RWPE2 (cell line): ENCODE results near the gene CNIH2.

ENCODE experiments used
- ATAC-seq: fragments of 200-7000 bp; cut with Tn5 transposase; 3 replicates; pipeline ENCODE4 v1.9.1; 2021; ENCODE audit warnings: low read depth
- DNase-seq: peaks from one replicate; pipeline ENCODE4 v3.0.0-alpha.2; 2020; ENCODE audit warnings: low spot score
- H3K27ac ChIP-seq: fragments of 450-650 bp; 2 replicates; pipeline ENCODE4 v1.5.1; 2017; ENCODE audit warnings: mild to moderate bottlenecking; ENCODE audit not compliant: poor library complexity, severe bottlenecking
- H3K27me3 ChIP-seq: fragments of 250-450 bp; sonication (Bioruptor Pico); 2 replicates; pipeline ENCODE4 v1.5.1; 2021; ENCODE audit warnings: mild to moderate bottlenecking, moderate library complexity; ENCODE audit not compliant: insufficient read depth, poor library complexity, severe bottlenecking
- H3K36me3 ChIP-seq: fragments of 250-450 bp; sonication (Bioruptor Pico); 2 replicates; pipeline ENCODE4 v1.5.1; 2020; ENCODE audit warnings: low read depth, mild to moderate bottlenecking, moderate library complexity
- H3K4me1 ChIP-seq: fragments of 250-450 bp; sonication (Bioruptor Pico); 2 replicates; pipeline ENCODE4 v1.5.1; 2021; ENCODE audit warnings: mild to moderate bottlenecking, moderate library complexity; ENCODE audit not compliant: insufficient read depth, poor library complexity, severe bottlenecking
- H3K4me3 ChIP-seq: fragments of 250-450 bp; sonication (Bioruptor Pico); 2 replicates; pipeline ENCODE4 v1.5.1; 2021; ENCODE audit warnings: mild to moderate bottlenecking, moderate library complexity; ENCODE audit not compliant: severe bottlenecking
- H3K9me3 ChIP-seq: fragments of 250-450 bp; sonication (Bioruptor Pico); 2 replicates; pipeline ENCODE4 v1.5.1; 2021; ENCODE audit warnings: mild to moderate bottlenecking, moderate library complexity; ENCODE audit not compliant: severe bottlenecking
- CTCF ChIP-seq: fragments of 450-650 bp; IDR thresholded peaks from one replicate; pipeline ENCODE4 v1.5.1; 2017; ENCODE audit warnings: mild to moderate bottlenecking, moderate library complexity; ENCODE audit not compliant: poor library complexity, severe bottlenecking

CNIH2 gene

GRCh38 chr11:66258473-66258893, 19.5 kb upstream of the CNIH2 start:
- Histone ChIP-seq H3K4me1 (no peaks in the 10 kb centered on the region), H3K9me3 (no peaks in the 10 kb centered on the region), H3K27me3 (no peaks in the 10 kb centered on the region), H3K4me3 (peak overlapping the region; percentile 74), H3K27ac (peak overlapping the region; percentile 72), H3K36me3 (peaks cover 21% of the 10 kb centered on the region)
- TF ChIP-seq CTCF, result peak; percentile 78
- ATAC-seq (peak; percentile 1; the same call in 2 of the 3 replicates), DNase-seq (peak; percentile 55)

- DNase-seq (no peak), ATAC-seq (no peak)
- Histone ChIP-seq H3K27me3 (no peaks in the 10 kb centered on the region), H3K9me3 (no peaks in the 10 kb centered on the region), H3K4me3 (no peak overlapping the region), H3K4me1 (no peaks in the 10 kb centered on the region), H3K36me3 (peaks cover 21% of the 10 kb centered on the region), H3K27ac (no peak overlapping the region)
- TF ChIP-seq CTCF, result no peak
Observed at GRCh38 chr11:66259225-66259624, 18.8 kb upstream of the CNIH2 start.

GRCh38 chr11:66259956-66260355, 18.0 kb upstream of the CNIH2 start:
- no peak for TF ChIP-seq CTCF
- peaks cover 28% of the 10 kb centered on the region for H3K36me3 ChIP-seq
- ATAC-seq, result no peak

GRCh38 chr11:66261578-66261977, 16.4 kb upstream of the CNIH2 start:
- peaks cover 32% of the 10 kb centered on the region for H3K36me3 ChIP-seq
- no peak overlapping the region for H3K27ac ChIP-seq
- no peak for TF ChIP-seq CTCF
- DNase-seq, result peak; percentile 62
- no peaks in the 10 kb centered on the region for H3K4me1 ChIP-seq
- ATAC-seq, result no peak
- no peaks in the 10 kb centered on the region for H3K9me3 ChIP-seq
- H3K4me3 ChIP-seq, result no peak overlapping the region
- no peaks in the 10 kb centered on the region for H3K27me3 ChIP-seq

More at GRCh38 chr11:66259956-66260355, 18.0 kb upstream of the CNIH2 start:
- no peak for DNase-seq
- no peak overlapping the region for H3K4me3 ChIP-seq
- no peaks in the 10 kb centered on the region for H3K27me3 ChIP-seq
- H3K9me3 ChIP-seq, result no peaks in the 10 kb centered on the region
- no peaks in the 10 kb centered on the region for H3K4me1 ChIP-seq
- no peak overlapping the region for H3K27ac ChIP-seq

- peaks cover 34% of the 10 kb centered on the region for H3K36me3 ChIP-seq
- no peaks in the 10 kb centered on the region for H3K9me3 ChIP-seq
- no peak overlapping the region for H3K27ac ChIP-seq
- H3K27me3 ChIP-seq, result no peaks in the 10 kb centered on the region
- TF ChIP-seq CTCF, result no peak
- DNase-seq (no peak), ATAC-seq (no peak)
- H3K4me3 ChIP-seq, result no peak overlapping the region
- H3K4me1 ChIP-seq, result no peaks in the 10 kb centered on the region
Observed at GRCh38 chr11:66262191-66262590, 15.8 kb upstream of the CNIH2 start.
